ENCODE results near the gene TRERF1.

- TF ChIP-seq CTCF (IDR thresholded peaks at IDR 0.05) (no peak), EZH2phosphoT487 (IDR thresholded peaks at IDR 0.05) (no peak)
Measured at GRCh38 chr6:42274898-42275297, 176.8 kb downstream of the TRERF1 start.
